CD4-positive, alpha-beta T cell treated with Interleukin-6 for 4 hours (primary cell): ENCODE data around the gene LIPF.
"Not testable (repeated sequence)": the region's sequence is repeated elsewhere in the genome, so short reads cannot be mapped to it uniquely, and the experiment has no call there.

Source experiments
- DNase-seq: peaks from one replicate; pipeline ENCODE4 v3.0.0-alpha.2; 2020; ENCODE audit warnings: mixed read lengths

The LIPF gene, protein sequence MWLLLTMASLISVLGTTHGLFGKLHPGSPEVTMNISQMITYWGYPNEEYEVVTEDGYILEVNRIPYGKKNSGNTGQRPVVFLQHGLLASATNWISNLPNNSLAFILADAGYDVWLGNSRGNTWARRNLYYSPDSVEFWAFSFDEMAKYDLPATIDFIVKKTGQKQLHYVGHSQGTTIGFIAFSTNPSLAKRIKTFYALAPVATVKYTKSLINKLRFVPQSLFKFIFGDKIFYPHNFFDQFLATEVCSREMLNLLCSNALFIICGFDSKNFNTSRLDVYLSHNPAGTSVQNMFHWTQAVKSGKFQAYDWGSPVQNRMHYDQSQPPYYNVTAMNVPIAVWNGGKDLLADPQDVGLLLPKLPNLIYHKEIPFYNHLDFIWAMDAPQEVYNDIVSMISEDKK

DNA sequence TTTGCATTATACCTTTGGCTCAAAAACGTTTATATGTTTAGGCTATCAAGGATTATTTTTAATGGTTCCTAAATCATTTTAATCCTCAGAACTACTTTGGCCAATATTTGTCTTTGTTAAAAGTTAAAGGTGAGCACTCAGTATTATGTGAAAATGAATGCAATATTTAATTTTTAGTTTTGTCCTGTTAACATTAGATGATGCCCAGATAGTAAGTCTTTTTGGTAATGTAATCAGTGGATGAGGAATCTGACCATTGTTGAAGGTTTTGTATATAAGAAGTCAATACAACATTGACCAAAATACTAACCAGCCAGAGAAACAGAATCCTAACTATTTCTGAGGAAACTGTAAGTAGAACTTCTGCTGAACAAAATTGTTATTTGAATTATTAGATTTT, at the start of gene LIPF:
Gene LIPF (plus strand): TSS at position 301 of the 400 bp plus-strand sequence. CDS start 2,856 bp downstream, outside the sequence.
- no peak for DNase-seq

DNA sequence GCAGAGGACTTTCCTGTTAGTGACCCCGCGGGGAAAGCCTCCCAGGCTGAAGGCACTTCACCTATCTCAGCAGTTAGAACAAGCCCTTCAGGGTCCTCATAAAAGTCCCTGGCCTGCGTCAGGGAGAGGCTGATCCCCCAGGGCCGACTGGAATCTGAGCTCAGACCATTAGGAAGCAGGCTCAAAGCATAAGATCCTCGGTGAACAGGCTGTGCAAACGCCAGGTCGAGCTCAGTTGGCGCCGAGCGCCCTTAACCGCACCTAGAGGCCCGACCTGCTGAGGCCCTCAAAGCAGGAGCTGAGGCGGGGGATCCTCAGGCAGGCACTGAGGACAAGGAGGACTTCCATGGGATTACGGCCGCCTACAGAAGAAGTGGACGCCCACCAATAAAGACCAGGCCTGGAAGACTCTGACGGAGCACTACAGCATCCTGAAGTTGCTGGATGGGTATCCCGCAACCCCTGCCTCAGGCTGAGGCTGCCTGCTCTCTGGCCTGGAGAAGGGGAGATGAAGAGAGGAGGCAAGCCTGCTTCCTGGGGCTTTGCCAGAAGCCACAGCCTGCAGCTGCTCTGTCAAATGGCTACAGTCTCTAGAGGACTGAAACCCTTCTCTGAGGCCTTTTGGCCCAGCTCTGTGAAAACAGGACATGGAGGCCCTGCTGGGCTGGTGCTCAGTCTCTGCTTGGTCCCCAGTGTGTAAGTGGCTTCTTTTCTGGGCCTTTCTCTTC, 47.8 kb upstream of the LIPF start:
- DNase-seq, result no peak

DNA sequence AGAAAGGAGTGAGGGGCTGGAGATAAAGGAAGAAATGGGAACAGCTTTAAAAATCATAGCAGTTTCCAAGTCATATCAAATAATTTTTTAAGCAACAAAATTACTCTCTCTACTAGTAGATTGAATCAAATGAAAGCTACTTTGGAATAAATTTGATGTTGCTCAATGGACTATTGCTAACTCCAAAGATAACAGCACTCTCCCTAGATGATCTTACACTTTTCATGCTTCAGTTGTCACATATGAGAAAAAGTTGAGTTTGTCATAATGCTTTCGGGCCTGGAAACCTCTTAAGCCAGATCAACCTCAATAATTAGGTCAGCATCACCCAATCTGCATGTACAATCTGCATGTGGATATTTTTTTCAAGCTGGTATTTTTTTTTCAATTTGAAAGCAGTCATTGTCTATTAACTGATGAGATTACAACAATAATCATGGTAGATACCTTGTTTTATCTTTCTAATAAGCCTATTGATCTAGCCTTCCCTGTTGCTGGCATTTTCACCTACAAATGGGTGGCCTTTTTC, 46.4 kb upstream of the LIPF start:
- DNase-seq, result no peak

DNA sequence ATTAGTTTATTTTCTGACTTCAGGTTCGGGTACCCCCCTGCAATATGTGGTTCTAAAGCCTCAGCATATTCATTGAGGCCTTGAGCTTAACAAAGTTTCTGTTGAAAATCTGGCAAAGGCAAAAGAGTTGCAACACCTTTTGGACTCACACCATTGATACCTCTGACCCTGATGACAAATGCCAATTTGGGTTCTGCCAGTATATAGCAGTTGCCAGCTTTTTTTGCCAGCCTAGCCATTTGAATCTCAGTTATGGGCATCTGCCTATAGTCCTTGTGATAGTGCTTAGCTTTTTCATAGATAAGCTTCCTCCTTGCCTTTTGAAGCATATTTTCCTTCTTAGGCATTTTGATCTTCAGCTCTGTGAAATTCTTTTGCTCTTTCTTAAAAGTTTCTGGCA, 45.7 kb upstream of the LIPF start:
- no peak for DNase-seq

DNA sequence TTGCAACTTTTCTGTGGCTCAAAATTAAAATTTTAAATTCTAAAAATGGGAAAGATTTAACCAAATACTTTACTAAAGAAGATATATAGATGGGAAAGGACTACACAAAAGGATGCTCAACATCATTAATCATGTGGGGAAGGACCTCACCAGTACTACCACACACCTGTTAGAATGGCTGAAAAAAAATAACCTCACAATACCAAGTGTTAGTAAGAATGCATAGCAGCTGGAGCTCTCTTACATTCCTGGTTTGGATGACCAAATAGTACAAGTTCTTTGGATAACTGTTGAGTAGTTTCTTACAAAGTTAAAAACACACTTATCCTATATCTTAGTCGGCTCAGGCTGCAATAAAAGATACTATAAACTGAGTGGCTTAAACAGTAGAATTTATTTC, 43.8 kb upstream of the LIPF start:
- DNase-seq, result no peak

DNA sequence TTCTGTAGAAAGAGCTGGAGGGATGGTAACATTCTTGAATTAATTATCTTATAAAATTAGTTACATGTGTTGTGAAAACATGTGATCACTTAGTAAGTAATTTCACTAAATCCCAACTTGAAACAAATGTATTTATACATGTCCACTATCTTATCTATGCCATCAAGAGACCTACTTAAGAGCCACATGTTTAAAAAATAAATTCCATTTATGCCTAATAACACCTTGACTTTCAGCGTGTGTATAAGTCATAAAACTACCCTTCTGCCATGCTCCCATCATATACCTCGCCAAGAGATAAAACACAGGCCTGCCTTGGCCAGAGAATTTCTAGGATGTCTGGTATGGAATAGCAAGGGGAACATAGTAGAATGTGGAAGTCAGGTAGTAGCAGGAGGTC, 40.4 kb upstream of the LIPF start:
- DNase-seq, result no peak

DNA sequence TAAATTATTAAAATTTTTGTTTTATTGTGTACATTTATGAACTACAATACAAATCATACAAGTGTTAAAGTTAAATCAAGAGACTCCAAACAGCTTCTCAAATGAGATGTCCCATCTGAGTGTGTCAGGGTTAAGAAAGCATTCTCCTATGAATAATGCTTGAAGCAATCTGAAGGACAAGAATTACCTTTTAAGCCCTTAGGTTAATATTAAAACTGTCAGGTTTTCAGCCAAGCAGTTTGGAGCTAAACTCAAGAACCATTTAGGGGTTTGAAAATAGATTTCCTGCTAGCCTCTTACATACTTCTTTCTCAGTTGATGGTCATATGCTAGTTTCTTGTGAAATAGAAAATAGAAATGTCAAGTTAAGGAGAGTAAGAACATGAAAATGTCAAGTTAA, 39.4 kb upstream of the LIPF start:
- no peak for DNase-seq

DNA sequence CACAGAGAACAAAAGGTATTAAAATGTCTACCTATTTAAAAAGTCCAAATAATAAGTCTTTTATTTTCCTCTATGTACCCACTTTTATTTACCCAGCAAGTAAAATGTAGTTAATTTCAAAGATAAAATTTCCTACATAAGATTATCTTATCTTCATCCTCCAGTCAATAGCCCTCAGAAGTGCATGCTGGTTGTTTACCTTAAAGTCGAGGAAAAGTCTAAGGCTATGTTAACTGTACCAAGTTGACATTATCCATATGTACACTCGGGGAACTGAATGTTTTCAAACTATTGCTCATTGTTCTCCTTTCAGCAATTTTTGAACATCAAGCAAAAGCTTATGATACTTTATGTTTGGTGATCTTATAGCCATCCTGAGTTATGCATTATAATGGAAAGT, 24.1 kb upstream of the LIPF start:
- no peak for DNase-seq

DNA sequence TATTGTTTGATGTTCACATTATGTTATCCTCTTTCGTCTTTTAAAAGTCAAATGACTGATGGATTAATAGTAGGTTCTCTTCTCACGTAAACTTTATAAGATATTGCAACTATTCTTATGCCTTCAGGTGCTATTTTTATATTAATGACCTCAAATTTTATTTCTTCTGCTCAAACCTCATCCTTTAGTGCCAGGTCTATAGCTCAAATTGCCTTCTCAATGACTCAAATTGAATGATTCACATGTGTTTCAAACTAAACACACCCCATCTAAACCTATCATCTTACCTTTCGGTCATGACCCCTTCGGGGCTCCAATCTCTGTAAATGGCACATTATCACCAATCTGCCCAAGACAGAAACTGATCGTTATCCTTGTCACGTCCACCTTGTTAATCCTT, 22.0 kb upstream of the LIPF start:
- no peak for DNase-seq

DNA sequence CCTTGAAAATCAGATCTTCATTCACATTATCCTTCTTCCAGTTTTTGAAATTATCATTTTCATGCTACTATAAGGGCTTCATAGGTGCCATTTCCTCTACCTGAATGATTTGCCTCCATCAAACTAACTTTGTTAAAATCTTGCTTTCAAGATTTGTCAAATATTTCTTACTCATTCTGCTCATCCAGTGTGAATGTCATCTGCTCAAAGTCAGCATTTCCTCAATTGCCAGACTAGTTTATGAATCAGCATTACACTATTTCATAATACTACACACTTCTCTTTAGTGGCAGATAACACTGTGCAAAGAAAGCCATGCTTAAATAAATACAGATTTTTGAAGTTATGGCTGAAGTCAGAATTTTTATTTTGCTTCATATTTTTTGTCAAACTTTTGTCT, 21.3 kb upstream of the LIPF start:
- DNase-seq, result no peak

DNA sequence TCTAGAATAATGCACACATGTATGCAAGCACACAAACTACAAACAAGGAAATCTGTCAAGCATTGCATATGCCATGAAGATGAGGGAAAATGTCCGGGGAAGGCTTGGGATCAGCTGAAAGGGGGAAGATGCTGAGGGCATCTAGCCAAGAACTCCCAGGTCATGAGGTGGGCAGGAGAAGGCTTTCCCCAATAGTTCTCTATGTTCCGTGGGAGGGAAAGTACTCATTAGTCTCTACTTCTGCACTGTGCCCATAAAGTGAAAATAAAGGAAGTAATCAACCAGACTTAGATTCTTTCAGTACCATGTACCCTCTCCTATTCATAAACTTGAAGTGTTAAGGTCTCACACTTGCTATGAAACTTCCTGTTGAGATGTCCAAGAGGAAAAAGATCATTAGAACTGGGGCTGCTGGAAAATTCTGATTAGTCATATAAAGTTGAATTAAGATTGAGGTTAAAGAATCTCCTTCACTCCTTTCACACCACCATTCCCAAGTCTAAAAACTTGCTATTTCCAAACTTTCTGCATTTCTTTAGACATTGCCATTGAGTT, 17.1 kb upstream of the LIPF start:
- no peak for DNase-seq

DNA sequence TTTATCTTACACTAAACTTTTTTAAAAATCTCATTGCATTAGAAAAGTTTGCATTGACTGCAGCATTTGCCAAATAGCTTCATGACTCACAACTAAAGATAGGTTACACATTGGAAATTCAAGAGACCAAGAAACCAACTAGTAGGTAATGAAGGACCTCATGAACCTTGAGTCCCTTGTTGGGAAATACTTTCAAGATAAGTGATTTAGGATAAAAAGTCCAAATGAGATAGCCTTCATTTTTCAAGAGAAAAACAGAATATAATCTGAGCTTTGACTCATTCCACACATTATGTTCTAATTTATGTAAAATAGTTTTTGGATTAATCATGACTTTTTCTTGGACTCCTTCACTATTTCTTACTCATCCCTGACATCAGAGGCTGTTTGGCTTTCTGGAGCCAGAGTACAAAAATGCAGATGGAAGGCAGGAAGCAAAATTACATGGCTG, 13.1 kb upstream of the LIPF start:
- no peak for DNase-seq

DNA sequence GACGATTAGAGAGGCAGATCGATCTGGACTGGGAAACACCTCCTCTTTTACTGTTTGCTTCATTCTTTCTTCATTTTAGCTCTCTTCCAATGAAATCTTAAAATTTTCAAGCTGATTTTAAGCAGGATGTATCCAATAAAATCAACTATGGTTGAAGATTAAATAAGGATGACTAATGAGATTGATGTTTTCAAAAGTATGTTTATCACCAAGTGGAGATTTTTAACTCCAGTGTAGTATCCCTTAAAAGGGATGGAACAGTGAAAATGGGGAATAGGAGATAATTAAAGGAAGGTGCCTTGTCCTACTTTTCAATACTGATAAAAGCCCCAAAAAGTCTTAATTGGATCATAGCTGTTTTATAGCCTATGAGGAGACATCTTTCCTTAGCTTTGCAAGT, 11.6 kb upstream of the LIPF start:
- DNase-seq, result no peak

DNA sequence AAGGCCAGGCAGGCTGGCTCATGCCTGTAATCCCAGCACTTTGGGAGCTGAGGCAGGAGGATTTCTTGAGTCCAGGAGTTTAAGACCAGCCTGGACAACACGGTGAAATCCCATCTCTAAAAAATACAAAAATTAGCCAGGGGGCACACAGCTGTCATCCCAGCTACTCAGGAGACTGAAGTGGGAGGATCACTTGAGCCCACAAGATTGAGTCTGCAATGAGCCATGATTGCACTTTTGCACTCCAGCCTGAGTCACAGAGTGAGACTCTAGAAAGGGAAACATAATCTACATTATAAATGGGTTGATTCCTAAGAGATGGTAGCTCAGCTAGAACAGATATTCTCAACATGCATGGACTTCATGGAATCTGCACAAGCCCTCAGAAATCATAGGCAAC, 6.3 kb upstream of the LIPF start:
- DNase-seq, result no peak

DNA sequence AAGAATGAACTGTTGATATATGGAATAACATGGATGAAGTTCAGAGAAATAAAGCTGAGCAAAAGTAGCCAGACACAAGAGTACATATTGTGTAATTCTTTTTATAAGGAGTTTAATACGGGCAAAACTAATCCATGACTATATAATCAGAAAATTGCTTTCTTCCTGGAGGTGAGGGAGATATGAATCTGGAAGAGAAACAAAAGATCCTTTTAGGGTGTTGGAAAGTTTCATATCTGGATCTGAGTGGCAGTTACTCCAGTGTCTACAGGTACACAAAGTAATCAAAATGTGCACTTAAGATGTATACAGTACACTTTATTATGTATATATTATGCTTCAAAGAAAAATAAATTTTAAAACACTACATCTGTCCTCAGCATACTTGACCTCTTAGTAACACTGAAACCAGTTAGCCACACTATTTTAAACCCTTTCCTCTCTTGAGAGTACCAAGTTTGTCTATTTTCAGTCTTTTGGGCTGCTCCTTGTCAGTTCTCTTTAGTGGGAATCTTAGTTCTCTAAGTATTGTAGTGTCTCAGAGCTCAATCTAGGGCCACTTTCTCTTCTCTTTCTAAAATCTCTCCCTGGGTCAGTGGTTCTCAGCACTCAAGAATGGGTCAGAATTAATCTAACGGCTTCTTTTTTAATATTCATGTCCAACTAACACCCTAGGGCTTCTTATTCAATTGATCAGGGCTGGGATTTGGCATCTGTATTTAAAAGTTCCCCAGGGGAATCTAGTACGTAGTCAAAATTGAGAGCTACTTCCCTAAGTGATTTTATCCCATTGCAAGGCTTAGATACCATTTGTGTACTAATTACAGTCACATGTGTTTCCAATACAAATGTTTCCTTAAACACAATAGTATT, 4.3 kb upstream of the LIPF start:
- DNase-seq, result no peak

DNA sequence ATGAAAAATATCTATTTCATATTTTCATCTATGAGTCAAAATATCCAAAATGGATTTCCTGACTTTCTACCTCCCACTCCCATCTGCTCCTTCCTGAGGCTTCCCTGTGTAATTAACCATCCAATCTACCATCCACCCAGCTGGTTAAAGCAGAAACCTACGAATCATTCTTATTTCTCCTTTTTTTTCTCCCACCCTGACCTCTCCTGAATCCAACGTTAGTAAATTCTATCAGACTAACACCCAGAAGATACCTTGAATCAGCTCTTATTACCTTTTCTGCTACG, 3.7 kb upstream of the LIPF start:
- DNase-seq, result no peak

DNA sequence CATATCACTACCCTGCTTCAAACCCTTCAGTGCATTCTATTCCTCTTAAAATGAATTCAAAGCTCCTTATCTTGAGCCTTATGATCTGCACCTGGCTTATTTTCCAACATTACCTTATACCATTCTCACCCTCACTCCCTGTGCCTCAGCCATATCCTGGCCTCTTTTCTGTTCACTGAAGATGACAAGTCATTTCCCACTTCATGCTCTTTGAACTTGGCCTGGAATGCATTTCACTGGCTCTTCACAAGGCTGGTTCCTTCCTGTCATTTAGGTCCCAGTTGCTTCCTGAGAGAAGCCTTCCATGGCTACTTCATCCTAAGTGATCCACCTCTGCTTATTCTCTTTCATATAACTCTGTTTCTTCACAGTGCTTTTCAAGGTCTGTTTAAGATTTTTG, 3.2 kb upstream of the LIPF start:
- DNase-seq, result no peak

DNA sequence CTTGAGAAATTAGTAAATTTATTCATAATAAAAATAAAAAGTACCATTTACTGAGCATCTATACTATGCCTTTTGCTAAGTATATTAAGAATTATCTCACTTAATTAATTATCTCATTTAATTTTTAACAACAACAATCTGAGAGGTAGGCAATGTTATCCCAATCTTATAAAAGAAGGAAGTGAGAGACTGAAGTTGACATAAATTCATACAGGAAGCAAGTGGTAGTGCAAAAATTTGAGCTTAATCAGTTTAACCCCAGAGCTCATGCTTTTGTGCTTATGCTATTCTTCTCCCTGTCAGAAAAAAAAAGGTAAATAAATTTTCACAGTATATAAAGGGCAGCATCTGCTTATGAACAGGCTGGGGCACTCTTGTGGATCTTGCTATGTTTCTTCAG, 2.7 kb upstream of the LIPF start:
- DNase-seq, result no peak

DNA sequence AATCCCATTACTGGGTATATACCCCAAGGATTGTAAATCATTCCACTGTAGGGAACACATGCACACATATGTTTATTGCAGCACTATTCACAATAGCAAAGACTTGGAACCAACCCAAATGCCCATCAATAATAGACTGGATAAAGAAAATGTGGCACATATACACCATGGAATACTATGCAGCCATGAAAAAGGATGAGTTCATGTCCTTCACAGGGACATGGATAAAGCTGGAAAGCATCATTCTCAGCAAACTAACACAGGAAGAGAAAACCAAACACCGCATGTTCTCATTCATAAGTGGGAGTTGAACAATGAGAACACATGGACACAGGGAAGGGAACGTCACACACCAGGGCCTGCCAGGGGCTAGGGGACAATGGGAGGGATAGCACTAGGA, 1.1 kb upstream of the LIPF start:
- DNase-seq, result not testable (repeated sequence)

DNA sequence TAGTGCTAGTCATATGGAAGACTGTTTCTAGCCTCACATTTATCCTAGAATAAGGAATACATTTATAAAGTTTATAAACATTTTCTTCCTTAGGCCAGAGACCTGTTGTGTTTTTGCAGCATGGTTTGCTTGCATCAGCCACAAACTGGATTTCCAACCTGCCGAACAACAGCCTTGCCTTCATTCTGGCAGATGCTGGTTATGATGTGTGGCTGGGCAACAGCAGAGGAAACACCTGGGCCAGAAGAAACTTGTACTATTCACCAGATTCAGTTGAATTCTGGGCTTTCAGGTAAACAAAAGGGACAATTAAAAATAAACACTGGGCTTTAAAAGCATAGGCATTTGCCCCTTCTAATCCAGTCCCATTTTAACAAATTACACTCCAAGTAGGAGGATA, 4.2 kb downstream of the LIPF start:
- no peak for DNase-seq

DNA sequence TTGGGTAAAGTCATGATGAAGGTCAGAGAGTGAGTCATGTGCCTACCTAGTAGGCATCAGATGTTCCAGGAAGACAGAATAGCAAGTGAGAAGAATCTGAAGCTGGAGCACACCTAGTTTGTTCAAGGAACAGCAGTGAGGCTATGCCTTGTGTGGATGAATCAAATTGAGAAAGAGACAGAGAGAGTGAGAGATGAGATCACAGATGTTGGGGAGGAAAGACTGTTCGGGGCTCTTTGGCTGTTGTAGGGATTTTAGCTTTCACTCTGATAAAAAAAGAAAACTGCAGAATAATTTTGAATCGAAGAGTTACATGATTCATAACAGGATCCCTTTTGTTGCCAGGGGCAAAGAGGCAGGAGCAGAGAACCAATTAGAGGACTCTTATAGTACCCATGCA, 6.3 kb downstream of the LIPF start:
- no peak for DNase-seq

DNA sequence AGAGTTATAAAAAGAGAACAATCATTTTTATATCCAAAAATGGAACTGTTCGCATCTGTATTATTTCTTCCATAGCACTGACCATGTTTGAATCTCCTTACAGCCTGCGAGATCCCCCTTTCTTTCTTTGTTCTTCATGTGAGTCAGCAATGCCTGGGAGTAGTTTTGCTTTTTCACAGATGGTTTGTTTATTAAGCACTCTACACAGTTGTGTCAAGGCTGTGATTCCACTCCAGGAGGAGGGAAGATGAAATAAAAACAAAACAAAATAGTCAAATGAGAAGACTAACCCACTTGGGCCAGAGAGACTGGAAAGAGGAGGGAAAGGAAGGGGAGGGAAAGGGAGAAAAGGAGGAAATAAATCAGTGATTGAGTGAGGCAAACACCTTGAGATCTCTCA, 7.8 kb downstream of the LIPF start:
- DNase-seq, result no peak
